HG03342 (cell line): ENCODE measurements around the gene FNTB.

Source experiments
- ATAC-seq: cut with Tn5 transposase; IDR thresholded peaks from one replicate; pipeline ENCODE4 v1.9.1; 2021; ENCODE audit warnings: mild to moderate bottlenecking, moderate library complexity; ENCODE audit not compliant: unreplicated experiment

The FNTB gene

GRCh38 chr14:65110525-65110924, 123.8 kb downstream of the FNTB start:
- ATAC-seq = no peak
